ENCODE measurements around the gene TRIM29. TPM values are rescaled to one million over a fixed set of nuclear protein-coding genes. Genes with fewer than 3 reads are reported as not detected.
A peak's percentile ranks its signal among the peaks of the same experiment; 100 is the strongest.

The TRIM29 gene
- total RNA-seq, 3 donors from 2014 or later, result not detected

- no peak overlapping the region for H3K4me3 Mint-ChIP-seq
- H3K9me3 Mint-ChIP-seq, result no peaks in the 10 kb centered on the region
- ATAC-seq, result peak; percentile 64 to 80
- peaks cover 9% of the 10 kb centered on the region for H3K27me3 Mint-ChIP-seq (ENCODE audit: low read depth)
- H3K4me1 Mint-ChIP-seq (ENCODE audit: low read depth), result no peaks in the 10 kb centered on the region
- no peaks in the 10 kb centered on the region for H3K36me3 Mint-ChIP-seq (ENCODE audit: insufficient read depth)
- DNase-seq, result peak; percentile 36
Measured at GRCh38 chr11:120108154-120108784, 29.6 kb downstream of the TRIM29 start.

GRCh38 chr11:120107692-120108091, 30.2 kb downstream of the TRIM29 start:
- Mint-ChIP-seq H3K9me3 (no peaks in the 10 kb centered on the region), H3K4me1 (ENCODE audit: low read depth) (no peaks in the 10 kb centered on the region), H3K27me3 (ENCODE audit: low read depth) (peaks cover 6% of the 10 kb centered on the region), H3K36me3 (ENCODE audit: insufficient read depth) (no peaks in the 10 kb centered on the region), H3K4me3 (no peak overlapping the region)
- DNase-seq (no peak), ATAC-seq (peak in 1 of 2 donors; percentile 8)

GRCh38 chr11:120106354-120107150, 31.4 kb downstream of the TRIM29 start:
- DNase-seq (no peak), ATAC-seq (no peak)
- H3K4me1 Mint-ChIP-seq (ENCODE audit: low read depth), result no peaks in the 10 kb centered on the region
- H3K9me3 Mint-ChIP-seq, result no peaks in the 10 kb centered on the region
- H3K4me3 Mint-ChIP-seq, result no peak overlapping the region
- H3K36me3 Mint-ChIP-seq (ENCODE audit: insufficient read depth), result no peaks in the 10 kb centered on the region
- peaks cover 6% of the 10 kb centered on the region for H3K27me3 Mint-ChIP-seq (ENCODE audit: low read depth)

- no peak for DNase-seq
- no peak for ATAC-seq
- no peaks in the 10 kb centered on the region for H3K4me1 Mint-ChIP-seq (ENCODE audit: low read depth)
- H3K36me3 Mint-ChIP-seq (ENCODE audit: insufficient read depth), result no peaks in the 10 kb centered on the region
- peaks cover 6% of the 10 kb centered on the region for H3K27me3 Mint-ChIP-seq (ENCODE audit: low read depth)
- no peak overlapping the region for H3K4me3 Mint-ChIP-seq
- no peaks in the 10 kb centered on the region for H3K9me3 Mint-ChIP-seq
Measured at GRCh38 chr11:120105576-120105975, 32.3 kb downstream of the TRIM29 start.

- Mint-ChIP-seq H3K27me3 (ENCODE audit: low read depth) (peaks cover 6% of the 10 kb centered on the region), H3K36me3 (ENCODE audit: insufficient read depth) (no peaks in the 10 kb centered on the region)
- no peak for DNase-seq
Measured at GRCh38 chr11:120104041-120104565, 33.8 kb downstream of the TRIM29 start.

GRCh38 chr11:120102864-120103122, 35.1 kb downstream of the TRIM29 start:
- H3K4me1 Mint-ChIP-seq (ENCODE audit: low read depth), result no peaks in the 10 kb centered on the region
- no peaks in the 10 kb centered on the region for H3K36me3 Mint-ChIP-seq (ENCODE audit: insufficient read depth)
- ATAC-seq, result no peak
- peaks cover 2% of the 10 kb centered on the region for H3K27me3 Mint-ChIP-seq (ENCODE audit: low read depth)
- no peaks in the 10 kb centered on the region for H3K9me3 Mint-ChIP-seq
- H3K4me3 Mint-ChIP-seq, result no peak overlapping the region
- DNase-seq, result no peak

More at GRCh38 chr11:120104041-120104565, 33.8 kb downstream of the TRIM29 start:
- no peak overlapping the region for H3K4me3 Mint-ChIP-seq
- no peak for ATAC-seq
- H3K9me3 Mint-ChIP-seq, result no peaks in the 10 kb centered on the region
- H3K4me1 Mint-ChIP-seq (ENCODE audit: low read depth), result no peaks in the 10 kb centered on the region

- H3K27me3 Mint-ChIP-seq (ENCODE audit: low read depth), result peaks cover 5% of the 10 kb centered on the region
- no peak for DNase-seq
- no peaks in the 10 kb centered on the region for H3K9me3 Mint-ChIP-seq
- no peak for ATAC-seq
- no peaks in the 10 kb centered on the region for H3K36me3 Mint-ChIP-seq (ENCODE audit: insufficient read depth)
- no peak overlapping the region for H3K4me3 Mint-ChIP-seq
- no peaks in the 10 kb centered on the region for H3K4me1 Mint-ChIP-seq (ENCODE audit: low read depth)
Measured at GRCh38 chr11:120102050-120102863, 35.7 kb downstream of the TRIM29 start.

- no peak for ATAC-seq
- Mint-ChIP-seq H3K9me3 (no peaks in the 10 kb centered on the region), H3K36me3 (ENCODE audit: insufficient read depth) (no peaks in the 10 kb centered on the region), H3K4me1 (ENCODE audit: low read depth) (no peaks in the 10 kb centered on the region), H3K4me3 (no peak overlapping the region), H3K27me3 (ENCODE audit: low read depth) (peaks cover 15% of the 10 kb centered on the region)
- no peak for DNase-seq
Measured at GRCh38 chr11:120098503-120099020, 39.4 kb downstream of the TRIM29 start.

- Mint-ChIP-seq H3K4me1 (ENCODE audit: low read depth) (no peaks in the 10 kb centered on the region), H3K4me3 (no peak overlapping the region), H3K27me3 (ENCODE audit: low read depth) (peaks cover 15% of the 10 kb centered on the region), H3K9me3 (no peaks in the 10 kb centered on the region), H3K36me3 (ENCODE audit: insufficient read depth) (no peaks in the 10 kb centered on the region)
- no peak for ATAC-seq
- no peak for DNase-seq
Measured at GRCh38 chr11:120097721-120098385, 40.1 kb downstream of the TRIM29 start.

GRCh38 chr11:120096369-120097191, 41.3 kb downstream of the TRIM29 start:
- H3K27me3 Mint-ChIP-seq (ENCODE audit: low read depth), result peaks cover 15% of the 10 kb centered on the region
- H3K4me1 Mint-ChIP-seq (ENCODE audit: low read depth), result no peaks in the 10 kb centered on the region
- no peaks in the 10 kb centered on the region for H3K36me3 Mint-ChIP-seq (ENCODE audit: insufficient read depth)
- DNase-seq, result no peak
- no peak for ATAC-seq
- no peak overlapping the region for H3K4me3 Mint-ChIP-seq
- H3K9me3 Mint-ChIP-seq, result no peaks in the 10 kb centered on the region

- Mint-ChIP-seq H3K27me3 (ENCODE audit: low read depth) (peaks cover 15% of the 10 kb centered on the region), H3K9me3 (no peaks in the 10 kb centered on the region), H3K36me3 (ENCODE audit: insufficient read depth) (no peaks in the 10 kb centered on the region), H3K4me1 (ENCODE audit: low read depth) (no peaks in the 10 kb centered on the region), H3K4me3 (no peak overlapping the region)
- no peak for DNase-seq
- ATAC-seq, result no peak
Measured at GRCh38 chr11:120095516-120095915, 42.4 kb downstream of the TRIM29 start.

GRCh38 chr11:120091701-120092100, 46.2 kb downstream of the TRIM29 start:
- Mint-ChIP-seq H3K4me1 (ENCODE audit: low read depth) (no peaks in the 10 kb centered on the region), H3K9me3 (no peaks in the 10 kb centered on the region), H3K36me3 (ENCODE audit: insufficient read depth) (no peaks in the 10 kb centered on the region), H3K27me3 (ENCODE audit: low read depth) (peaks cover 6% of the 10 kb centered on the region), H3K4me3 (no peak overlapping the region)
- no peak for ATAC-seq
- no peak for DNase-seq

- Mint-ChIP-seq H3K9me3 (no peaks in the 10 kb centered on the region), H3K4me3 (no peak overlapping the region), H3K36me3 (ENCODE audit: insufficient read depth) (no peaks in the 10 kb centered on the region), H3K4me1 (ENCODE audit: low read depth) (no peaks in the 10 kb centered on the region), H3K27me3 (ENCODE audit: low read depth) (peaks cover 5% of the 10 kb centered on the region)
- ATAC-seq (no peak), DNase-seq (no peak)
Measured at GRCh38 chr11:120091121-120091520, 46.8 kb downstream of the TRIM29 start.
